ENCODE measurements around the gene DCAF5. TPM values are rescaled to one million over a fixed set of nuclear protein-coding genes. Genes with fewer than 3 reads are reported as not detected.

The DCAF5 gene
- polyA plus RNA-seq, 3 donors: 11.4 to 33.0 (median 23.5) TPM

- 21 to 43% (median 35%) methylated on average over 3 of the region's 3 CpGs for WGBS, 3 donors
- no peak overlapping the region for H3K27ac ChIP-seq (ENCODE audit: low read depth, low read length)
Observed at GRCh38 chr14:69107407-69108003, 45.4 kb downstream of the DCAF5 start.

GRCh38 chr14:69106451-69106850 is 46.5 kb downstream of the DCAF5 start:
- H3K27ac ChIP-seq (ENCODE audit: low read depth, low read length): no peak overlapping the region
- WGBS, 3 donors: 94 to 95% (median 94%) methylated on average over 5 of the region's 5 CpGs

GRCh38 chr14:69105326-69105725 is 47.6 kb downstream of the DCAF5 start:
- no peak overlapping the region for H3K27ac ChIP-seq (ENCODE audit: low read depth, low read length)
- 92 to 98% (median 94%) methylated on average over 2 of the region's 2 CpGs for WGBS, 3 donors

- WGBS, 3 donors: 20 to 30% (median 26%) methylated on average over 4 of the region's 4 CpGs
- no peak overlapping the region for H3K27ac ChIP-seq (ENCODE audit: low read depth, low read length)
Observed at GRCh38 chr14:69101331-69101826, 51.5 kb downstream of the DCAF5 start.

GRCh38 chr14:69097974-69098373 is 54.9 kb downstream of the DCAF5 start:
- WGBS, 3 donors: 95 to 100% (median 100%) methylated on average over 2 of the region's 2 CpGs
- H3K27ac ChIP-seq (ENCODE audit: low read depth, low read length): no peak overlapping the region

- WGBS, 3 donors: 62 to 74% (median 67%) methylated on average over 4 of the region's 4 CpGs
- H3K27ac ChIP-seq (ENCODE audit: low read depth, low read length): no peak overlapping the region
Observed at GRCh38 chr14:69096781-69097475, 56.0 kb downstream of the DCAF5 start.

- WGBS, 3 donors: 95 to 96% (median 95%) methylated on average over 4 of the region's 4 CpGs
- no peak overlapping the region for H3K27ac ChIP-seq (ENCODE audit: low read depth, low read length)
Observed at GRCh38 chr14:69096246-69096645, 56.7 kb downstream of the DCAF5 start.

GRCh38 chr14:69094481-69094880 is 58.4 kb downstream of the DCAF5 start:
- WGBS, 3 donors: 69 to 85% (median 85%) methylated on average over 1 of the region's 1 CpG
- H3K27ac ChIP-seq (ENCODE audit: low read depth, low read length): no peak overlapping the region

- H3K27ac ChIP-seq (ENCODE audit: low read depth, low read length): no peak overlapping the region
- 32 to 66% (median 56%) methylated on average over 1 of the region's 1 CpG for WGBS, 3 donors
Observed at GRCh38 chr14:69093631-69094421, 59.1 kb downstream of the DCAF5 start.

GRCh38 chr14:69092840-69093422 is 60.0 kb downstream of the DCAF5 start:
- no peak overlapping the region for H3K27ac ChIP-seq (ENCODE audit: low read depth, low read length)

- no peak overlapping the region for H3K27ac ChIP-seq (ENCODE audit: low read depth, low read length)
Observed at GRCh38 chr14:69091695-69092094, 61.2 kb downstream of the DCAF5 start.

GRCh38 chr14:69091006-69091405 is 61.9 kb downstream of the DCAF5 start:
- no peak overlapping the region for H3K27ac ChIP-seq (ENCODE audit: low read depth, low read length)

More at GRCh38 chr14:69091695-69092094, 61.2 kb downstream of the DCAF5 start:
- WGBS, 3 donors: 95 to 97% (median 97%) methylated on average over 8 of the region's 8 CpGs

GRCh38 chr14:69090187-69090789 is 62.6 kb downstream of the DCAF5 start:
- 75 to 89% (median 82%) methylated on average over 4 of the region's 4 CpGs for WGBS, 3 donors
- no peak overlapping the region for H3K27ac ChIP-seq (ENCODE audit: low read depth, low read length)

GRCh38 chr14:69089046-69089445 is 63.9 kb downstream of the DCAF5 start:
- 63 to 97% (median 82%) methylated on average over 1 of the region's 1 CpG for WGBS, 3 donors
- no peak overlapping the region for H3K27ac ChIP-seq (ENCODE audit: low read depth, low read length)

- WGBS, 3 donors: 82 to 94% (median 91%) methylated on average over 1 of the region's 1 CpG
- H3K27ac ChIP-seq (ENCODE audit: low read depth, low read length): no peak overlapping the region
Observed at GRCh38 chr14:69088586-69088985, 64.3 kb downstream of the DCAF5 start.

GRCh38 chr14:69087061-69087461 is 65.9 kb downstream of the DCAF5 start:
- 72 to 79% (median 78%) methylated on average over 3 of the region's 3 CpGs for WGBS, 3 donors
- no peak overlapping the region for H3K27ac ChIP-seq (ENCODE audit: low read depth, low read length)

- H3K27ac ChIP-seq (ENCODE audit: low read depth, low read length): no peak overlapping the region
- 92 to 97% (median 93%) methylated on average over 3 of the region's 3 CpGs for WGBS, 3 donors
Observed at GRCh38 chr14:69086537-69086936, 66.4 kb downstream of the DCAF5 start.

GRCh38 chr14:69084023-69084422 is 68.9 kb downstream of the DCAF5 start:
- H3K27ac ChIP-seq (ENCODE audit: low read depth, low read length): no peak overlapping the region
- 87 to 91% (median 90%) methylated on average over 4 of the region's 4 CpGs for whole genome bisulfite sequencing, 3 donors

- 70 to 93% (median 77%) methylated on average over 6 of the region's 6 CpGs for WGBS, 3 donors
- H3K27ac ChIP-seq (ENCODE audit: low read depth, low read length): no peak overlapping the region
Observed at GRCh38 chr14:69083181-69083580, 69.7 kb downstream of the DCAF5 start.

Measured in adipose tissue (tissue), 3 donors.